Thoracic aorta (tissue), 2 donors: ENCODE data around the gene ZBTB12. TPM values are rescaled to one million over a fixed set of nuclear protein-coding genes. Genes with fewer than 3 reads are reported as not detected.

Experiments
- ATAC-seq: fragments of 150-250 bp; one replicate; pipeline ENCODE4 v1.8.0; 2017; ENCODE audit warnings: low read depth; ENCODE audit not compliant: insufficient number of reproducible peaks, low FRiP score
- DNase-seq: peaks from one replicate; pipeline ENCODE4 v3.0.0-alpha.2; 2020; ENCODE audit warnings: low spot score
- H3K27ac ChIP-seq, 2 donors: fragments of 200-600 bp; sonication (generic); 1 replicate in 1 of 2; 2 replicates in 1 of 2; pipeline ENCODE4 v1.5.1; 2016; ENCODE audit warnings: mild to moderate bottlenecking in 2 of 2, moderate library complexity in 2 of 2
- H3K27me3 ChIP-seq: fragments of 200-600 bp; sonication (generic); replicated peaks from 2 replicates; pipeline ENCODE4 v1.6.0; 2016; ENCODE audit warnings: mild to moderate bottlenecking; ENCODE audit not compliant: insufficient read depth
- H3K36me3 ChIP-seq: fragments of 200-600 bp; sonication (generic); one replicate; pipeline ENCODE4 v1.5.1; 2016
- H3K4me1 ChIP-seq, 2 donors: fragments of 200-600 bp; sonication (generic); 1 replicate in 1 of 2; 2 replicates in 1 of 2; pipeline versions ENCODE4 v1.5.1 to v1.6.0; 2016; ENCODE audit warnings: low read depth in 2 of 2, mild to moderate bottlenecking in 1 of 2; ENCODE audit not compliant: control insufficient read depth in 1 of 2
- H3K4me3 ChIP-seq: fragments of 200-600 bp; sonication (generic); 2 replicates; pipeline ENCODE4 v1.5.1; 2016; ENCODE audit warnings: mild to moderate bottlenecking
- H3K9me3 ChIP-seq: fragments of 200-600 bp; sonication (generic); 2 replicates; pipeline ENCODE4 v1.5.1; 2016
- total RNA-seq, 2 donors: library from RNA; depleted of rRNA; stranded (reverse); fragments of >200 nt; gene quantifications; one replicate each; pipeline versions ENCODE4 v1.1.0 to v1.2.3, GENCODE V29; 2016
- TF ChIP-seq, protein P1 (sequence below): fragments of 200-600 bp; sonication (generic); IDR thresholded peaks from one replicate; pipeline ENCODE4 v1.5.1; 2019; ENCODE audit warnings: antibody characterized with exemption

ZBTB12 gene
- total RNA-seq, 2 donors from 2014 or later = 1.6 TPM; not detected in 1

DNA sequence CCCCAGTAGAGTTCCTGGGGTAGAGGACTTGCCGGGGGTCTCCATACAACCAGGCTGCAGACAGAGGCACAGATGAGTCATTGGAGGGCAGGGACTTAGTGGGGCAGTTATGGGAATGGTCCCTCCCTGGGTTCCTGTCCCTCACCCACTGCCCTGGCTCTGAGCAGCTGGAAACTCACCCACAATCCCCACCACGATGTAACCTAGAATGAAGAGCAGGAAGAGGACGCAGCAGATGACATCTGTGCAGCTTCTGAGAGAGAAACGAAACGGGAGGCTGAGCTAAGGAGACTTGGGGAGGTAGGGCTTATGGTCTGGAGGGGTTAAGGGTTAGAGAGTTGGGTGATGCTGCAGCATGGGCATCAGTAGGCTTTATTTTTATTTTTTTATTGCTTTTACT lies 26.0 kb downstream of the ZBTB12 start:
- H3K27ac ChIP-seq = no peak overlapping the region
- ATAC-seq = no peak
- H3K4me3 ChIP-seq = no peak overlapping the region
- no peaks in the 10 kb centered on the region for H3K4me1 ChIP-seq
- TF ChIP-seq, protein P1, sequence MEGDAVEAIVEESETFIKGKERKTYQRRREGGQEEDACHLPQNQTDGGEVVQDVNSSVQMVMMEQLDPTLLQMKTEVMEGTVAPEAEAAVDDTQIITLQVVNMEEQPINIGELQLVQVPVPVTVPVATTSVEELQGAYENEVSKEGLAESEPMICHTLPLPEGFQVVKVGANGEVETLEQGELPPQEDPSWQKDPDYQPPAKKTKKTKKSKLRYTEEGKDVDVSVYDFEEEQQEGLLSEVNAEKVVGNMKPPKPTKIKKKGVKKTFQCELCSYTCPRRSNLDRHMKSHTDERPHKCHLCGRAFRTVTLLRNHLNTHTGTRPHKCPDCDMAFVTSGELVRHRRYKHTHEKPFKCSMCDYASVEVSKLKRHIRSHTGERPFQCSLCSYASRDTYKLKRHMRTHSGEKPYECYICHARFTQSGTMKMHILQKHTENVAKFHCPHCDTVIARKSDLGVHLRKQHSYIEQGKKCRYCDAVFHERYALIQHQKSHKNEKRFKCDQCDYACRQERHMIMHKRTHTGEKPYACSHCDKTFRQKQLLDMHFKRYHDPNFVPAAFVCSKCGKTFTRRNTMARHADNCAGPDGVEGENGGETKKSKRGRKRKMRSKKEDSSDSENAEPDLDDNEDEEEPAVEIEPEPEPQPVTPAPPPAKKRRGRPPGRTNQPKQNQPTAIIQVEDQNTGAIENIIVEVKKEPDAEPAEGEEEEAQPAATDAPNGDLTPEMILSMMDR = no peak
- peaks cover 12% of the 10 kb centered on the region for H3K36me3 ChIP-seq
- no peaks in the 10 kb centered on the region for H3K9me3 ChIP-seq
- DNase-seq = no peak
- no peaks in the 10 kb centered on the region for H3K27me3 ChIP-seq

DNA sequence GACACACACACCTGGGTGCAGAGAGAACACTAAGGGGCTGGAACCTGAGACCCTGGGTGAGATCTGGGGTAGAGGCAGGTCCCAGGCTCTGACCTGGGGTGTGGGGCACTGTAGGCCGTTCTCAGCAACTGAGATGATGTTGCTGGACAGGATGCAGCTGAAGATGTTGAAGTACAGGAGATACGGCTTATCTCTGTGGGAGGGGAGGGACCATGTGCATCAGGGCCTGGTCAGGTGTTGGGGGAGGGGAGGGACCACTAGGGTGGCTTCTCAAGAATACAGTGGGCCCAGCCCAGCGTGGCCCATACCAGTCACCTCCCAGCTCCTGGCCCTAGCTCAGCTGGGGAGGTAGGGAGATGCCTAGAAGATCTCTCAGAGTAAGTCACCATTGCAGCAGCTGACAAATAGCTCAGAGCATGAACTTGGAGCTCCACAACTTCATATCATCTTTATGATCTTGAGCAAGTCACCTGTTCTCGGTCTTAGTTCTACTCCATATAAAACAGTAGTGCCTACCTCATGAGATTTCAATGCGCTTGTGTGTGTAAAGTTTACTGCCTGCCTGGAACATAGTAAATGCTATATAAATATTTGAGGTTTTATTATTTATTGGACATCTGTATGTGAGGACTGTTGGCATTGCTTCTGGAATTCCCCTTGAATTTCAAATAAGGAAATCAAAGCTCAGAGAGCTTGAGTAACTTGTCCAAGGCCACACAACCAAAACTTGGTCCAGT lies 26.9 kb downstream of the ZBTB12 start:
- Histone ChIP-seq H3K36me3 (peaks cover 6% of the 10 kb centered on the region), H3K9me3 (no peaks in the 10 kb centered on the region), H3K27me3 (no peaks in the 10 kb centered on the region), H3K4me3 (no peak overlapping the region), H3K27ac (no peak overlapping the region), H3K4me1 (no peaks in the 10 kb centered on the region)
- TF ChIP-seq, protein P1 = no peak
- DNase-seq = no peak
- no peak for ATAC-seq

DNA sequence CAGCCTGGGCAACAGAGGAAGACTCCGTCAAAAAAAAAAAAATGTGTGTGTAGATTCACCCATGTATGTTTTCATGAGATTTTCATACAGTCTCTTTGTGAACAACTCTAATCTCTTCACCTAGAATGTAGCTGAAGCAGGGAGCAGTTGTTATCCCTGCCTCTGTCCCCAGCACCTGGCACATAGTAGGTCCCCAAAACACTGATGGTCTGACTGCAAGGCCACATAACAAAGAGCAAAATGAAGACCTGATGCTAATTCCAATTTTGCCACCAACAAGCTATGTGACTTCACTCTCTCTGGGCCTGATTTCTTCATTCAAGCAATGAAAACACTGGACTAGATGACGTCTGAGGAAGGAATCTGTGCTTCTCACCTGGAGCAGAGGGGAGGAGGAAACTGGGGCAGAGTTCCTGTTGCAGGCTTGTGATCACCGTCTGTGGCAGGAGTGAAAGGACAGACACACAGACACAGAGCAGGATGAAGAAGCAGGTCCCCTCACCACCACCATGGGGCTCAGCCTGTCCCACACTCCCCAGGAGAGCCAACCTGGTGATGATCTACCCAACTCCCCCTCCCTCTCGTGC lies 27.7 kb downstream of the ZBTB12 start:
- TF ChIP-seq, protein P1 = no peak
- Histone ChIP-seq H3K27ac (no peak overlapping the region), H3K36me3 (no peaks in the 10 kb centered on the region), H3K4me1 (no peaks in the 10 kb centered on the region), H3K9me3 (no peaks in the 10 kb centered on the region), H3K27me3 (no peaks in the 10 kb centered on the region), H3K4me3 (no peak overlapping the region)
- ATAC-seq = no peak
- no peak for DNase-seq

- no peaks in the 10 kb centered on the region for H3K36me3 ChIP-seq
Measured at GRCh38 chr6:31871046-31871659, 30.7 kb downstream of the ZBTB12 start.

More at GRCh38 chr6:31871046-31871659, 30.7 kb downstream of the ZBTB12 start:
- H3K4me3 ChIP-seq = no peak overlapping the region
- DNase-seq (no peak), ATAC-seq (peak; percentile 32)
- no peaks in the 10 kb centered on the region for H3K9me3 ChIP-seq
- H3K4me1 ChIP-seq = no peaks in the 10 kb centered on the region
- TF ChIP-seq, protein P1 = no peak
- H3K27me3 ChIP-seq = no peaks in the 10 kb centered on the region
- H3K27ac ChIP-seq = no peak overlapping the region
